Activated CD4-positive, CD25-positive, alpha-beta regulatory T cell treated with anti-CD3 and anti-CD28 coated beads, Interleukin-2, amount 50 U/mL, for 24 hours (primary cell): ENCODE measurements around the gene MYBPHL.
A peak's percentile ranks its signal among the peaks of the same experiment; 100 is the strongest.

Source experiments
- ATAC-seq, 2 donors: fragments of 150-1000 bp; cut with Tn5 transposase; one replicate each; pipeline ENCODE4 v1.10.0; 2021; ENCODE audit warnings: mild to moderate bottlenecking in 1 of 2, moderate library complexity in 1 of 2

Gene MYBPHL

DNA sequence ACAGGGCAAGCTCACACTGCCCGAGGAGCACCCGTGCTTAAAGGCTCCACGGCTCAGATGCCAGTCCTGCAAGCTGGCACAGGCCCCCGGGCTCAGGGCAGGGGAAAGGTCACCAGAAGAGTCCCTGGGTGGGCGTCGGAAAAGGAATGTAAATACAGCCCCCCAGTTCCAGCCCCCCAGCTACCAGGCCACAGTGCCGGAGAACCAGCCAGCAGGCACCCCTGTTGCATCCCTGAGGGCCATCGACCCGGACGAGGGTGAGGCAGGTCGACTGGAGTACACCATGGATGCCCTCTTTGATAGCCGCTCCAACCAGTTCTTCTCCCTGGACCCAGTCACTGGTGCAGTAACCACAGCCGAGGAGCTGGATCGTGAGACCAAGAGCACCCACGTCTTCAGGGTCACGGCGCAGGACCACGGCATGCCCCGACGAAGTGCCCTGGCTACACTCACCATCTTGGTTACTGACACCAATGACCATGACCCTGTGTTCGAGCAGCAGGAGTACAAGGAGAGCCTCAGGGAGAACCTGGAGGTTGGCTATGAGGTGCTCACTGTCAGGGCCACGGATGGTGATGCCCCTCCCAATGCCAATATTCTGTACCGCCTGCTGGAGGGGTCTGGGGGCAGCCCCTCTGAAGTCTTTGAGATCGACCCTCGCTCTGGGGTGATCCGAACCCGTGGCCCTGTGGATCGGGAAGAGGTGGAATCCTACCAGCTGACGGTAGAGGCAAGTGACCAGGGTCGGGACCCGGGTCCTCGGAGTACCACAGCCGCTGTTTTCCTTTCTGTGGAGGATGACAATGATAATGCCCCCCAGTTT is 56.1 kb downstream of the MYBPHL start:
- no peak for ATAC-seq

DNA sequence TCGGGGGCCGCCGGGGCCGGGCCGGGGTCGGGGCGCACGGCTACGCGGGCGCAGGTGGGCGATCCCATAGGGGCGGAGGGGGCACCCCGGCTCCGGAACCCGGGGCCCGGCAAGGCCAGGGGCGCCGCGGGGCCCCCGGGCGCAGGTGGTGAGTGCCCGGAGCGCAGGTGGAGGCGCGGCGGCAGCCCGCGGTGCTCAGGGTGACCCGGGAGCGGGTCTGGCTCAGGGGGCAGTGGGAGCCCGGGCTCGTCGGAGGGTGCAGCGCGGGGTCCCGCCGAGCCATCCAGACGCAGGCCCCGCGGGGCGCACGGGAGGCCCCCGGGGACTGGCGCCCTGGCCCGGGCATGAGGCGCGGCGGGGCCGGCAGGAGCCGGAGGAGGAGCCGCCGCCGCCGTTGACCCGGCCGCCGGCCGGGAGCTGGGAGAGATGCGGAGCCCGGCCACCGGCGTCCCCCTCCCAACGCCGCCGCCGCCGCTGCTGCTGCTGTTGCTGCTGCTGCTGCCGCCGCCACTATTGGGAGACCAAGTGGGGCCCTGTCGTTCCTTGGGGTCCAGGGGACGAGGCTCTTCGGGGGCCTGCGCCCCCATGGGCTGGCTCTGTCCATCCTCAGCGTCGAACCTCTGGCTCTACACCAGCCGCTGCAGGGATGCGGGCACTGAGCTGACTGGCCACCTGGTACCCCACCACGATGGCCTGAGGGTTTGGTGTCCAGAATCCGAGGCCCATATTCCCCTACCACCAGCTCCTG is 57.0 kb downstream of the MYBPHL start:
- ATAC-seq = peak; percentile 33 to 41

DNA sequence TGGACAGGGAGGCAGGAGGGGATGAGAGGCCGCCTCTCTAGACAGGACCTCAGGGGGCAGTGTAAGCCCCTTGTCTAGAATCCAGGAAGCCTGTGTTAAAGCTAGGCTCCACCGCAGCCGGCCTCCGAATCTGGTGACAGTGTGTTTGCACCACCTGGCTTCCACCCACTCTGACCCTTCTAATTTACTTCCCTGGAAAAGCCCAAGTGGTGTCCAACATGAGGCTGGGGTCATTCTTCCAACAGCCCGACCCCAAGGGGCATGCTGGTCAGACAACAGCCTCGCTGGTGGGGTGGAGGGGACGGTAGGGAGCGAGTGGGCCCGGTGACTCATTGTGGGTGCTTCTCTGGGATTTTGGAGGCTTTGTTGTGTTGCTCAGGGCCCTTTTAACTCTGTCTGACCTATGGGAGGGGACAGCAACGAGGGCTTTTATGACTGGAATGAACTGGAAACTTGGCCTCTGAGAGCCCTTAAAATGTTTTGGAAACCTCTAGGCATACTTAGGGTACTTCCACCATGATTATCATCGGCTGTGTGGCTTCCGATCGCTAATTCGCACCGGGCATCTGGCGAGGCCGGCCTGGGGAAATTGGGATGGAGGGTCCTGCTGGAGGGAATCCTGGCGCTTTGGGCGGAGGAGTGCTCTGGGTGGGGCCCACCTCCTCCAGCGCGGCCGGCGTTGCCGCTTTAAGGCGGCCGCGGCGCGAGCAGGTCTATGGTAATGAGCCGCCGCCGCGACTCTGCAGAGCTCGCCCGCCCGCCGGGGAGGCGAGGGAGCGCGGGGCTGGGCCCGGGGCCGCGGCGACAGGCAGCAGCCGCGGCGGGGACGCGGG is 57.8 kb downstream of the MYBPHL start, which contains the start of gene CELSR2:
CELSR2 (plus strand) TSS at position 743 of the 833 bp plus-strand sequence. CDS start 541 bp downstream, outside the sequence.
- peak; percentile 87 to 91 for ATAC-seq

DNA sequence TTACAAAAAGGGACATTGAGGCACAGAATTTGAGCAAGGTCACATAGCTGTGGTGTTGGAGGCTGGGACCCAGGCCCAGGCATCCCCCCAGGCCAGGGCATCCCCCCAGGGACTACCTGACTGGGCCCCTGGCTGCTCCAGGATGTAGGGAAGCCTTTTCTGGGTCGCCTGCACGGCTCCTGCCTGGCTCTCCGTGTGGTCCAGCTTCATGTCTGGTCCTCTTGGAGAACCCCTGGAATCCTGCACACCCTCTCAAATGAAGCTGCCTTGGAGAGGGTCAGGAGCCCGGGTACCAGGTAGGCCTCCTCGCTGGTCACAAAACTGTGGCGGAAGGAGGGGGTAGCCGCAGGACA is 58.4 kb downstream of the MYBPHL start:
- ATAC-seq = no peak

DNA sequence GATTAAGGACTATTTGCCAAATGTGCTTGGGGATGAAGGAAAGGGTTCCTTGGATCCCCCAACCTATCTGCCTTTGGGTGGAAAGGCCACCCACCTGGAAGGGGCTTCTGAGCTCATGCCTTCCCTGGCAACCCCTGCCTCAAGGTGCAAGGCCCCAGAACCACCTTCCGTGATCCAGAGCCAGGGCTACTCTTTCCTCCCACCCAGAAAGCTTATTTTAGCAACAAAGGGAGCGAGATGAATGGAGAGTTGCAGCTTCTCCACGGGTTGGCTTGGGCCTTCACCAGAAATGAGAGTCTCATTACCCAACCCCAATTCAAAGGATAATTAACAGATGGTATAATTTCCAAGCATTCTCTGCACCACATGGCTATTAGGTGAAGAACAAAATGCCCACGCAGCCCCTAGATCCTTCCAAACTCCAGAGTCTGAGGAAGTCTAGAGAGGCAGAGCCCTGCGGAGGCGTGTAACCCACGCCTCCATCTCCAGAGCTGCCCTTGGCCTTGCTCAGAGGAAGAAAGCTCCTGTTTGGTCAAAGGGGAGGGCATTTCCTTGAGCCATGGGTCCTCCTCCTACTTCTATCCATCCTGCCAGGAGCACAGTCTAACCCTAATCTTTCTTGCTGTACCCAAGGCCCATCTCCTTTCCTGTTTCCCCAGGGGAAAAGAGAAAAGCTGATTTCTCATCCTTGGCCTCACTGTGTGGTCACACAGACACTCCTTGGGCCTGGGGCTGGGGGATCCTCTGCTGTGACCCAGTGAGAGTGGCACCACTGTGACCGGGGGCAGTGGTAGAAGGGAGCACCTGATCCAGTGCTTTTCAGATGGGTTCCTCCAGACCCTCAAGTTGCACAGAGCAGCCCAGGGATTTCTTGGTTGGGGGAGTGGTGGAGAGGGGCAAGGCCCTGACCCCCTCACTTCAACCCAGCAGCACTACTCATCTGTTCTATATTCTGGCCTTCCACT is 59.1 kb downstream of the MYBPHL start:
- no peak for ATAC-seq

DNA sequence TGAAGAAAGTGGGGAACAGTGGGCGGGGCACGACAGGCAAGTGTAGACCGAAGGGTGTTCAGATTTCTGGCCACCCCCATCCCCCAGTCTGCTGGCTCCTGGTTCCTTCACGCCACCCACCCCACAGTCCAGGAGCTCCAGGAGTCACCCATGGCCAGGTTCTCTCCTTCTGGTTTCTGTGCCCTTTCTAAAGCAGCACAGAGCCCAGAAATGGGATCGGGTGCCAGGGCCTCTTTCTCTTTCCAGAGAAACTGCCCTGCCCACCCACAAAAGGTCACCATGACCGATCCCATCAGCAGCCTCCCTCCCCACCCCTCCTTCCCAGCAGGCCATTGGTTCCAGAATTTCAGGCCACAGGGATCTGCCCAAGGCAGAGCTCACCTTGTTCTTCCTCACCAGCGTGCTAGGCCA is 60.7 kb downstream of the MYBPHL start:
- no peak for ATAC-seq

DNA sequence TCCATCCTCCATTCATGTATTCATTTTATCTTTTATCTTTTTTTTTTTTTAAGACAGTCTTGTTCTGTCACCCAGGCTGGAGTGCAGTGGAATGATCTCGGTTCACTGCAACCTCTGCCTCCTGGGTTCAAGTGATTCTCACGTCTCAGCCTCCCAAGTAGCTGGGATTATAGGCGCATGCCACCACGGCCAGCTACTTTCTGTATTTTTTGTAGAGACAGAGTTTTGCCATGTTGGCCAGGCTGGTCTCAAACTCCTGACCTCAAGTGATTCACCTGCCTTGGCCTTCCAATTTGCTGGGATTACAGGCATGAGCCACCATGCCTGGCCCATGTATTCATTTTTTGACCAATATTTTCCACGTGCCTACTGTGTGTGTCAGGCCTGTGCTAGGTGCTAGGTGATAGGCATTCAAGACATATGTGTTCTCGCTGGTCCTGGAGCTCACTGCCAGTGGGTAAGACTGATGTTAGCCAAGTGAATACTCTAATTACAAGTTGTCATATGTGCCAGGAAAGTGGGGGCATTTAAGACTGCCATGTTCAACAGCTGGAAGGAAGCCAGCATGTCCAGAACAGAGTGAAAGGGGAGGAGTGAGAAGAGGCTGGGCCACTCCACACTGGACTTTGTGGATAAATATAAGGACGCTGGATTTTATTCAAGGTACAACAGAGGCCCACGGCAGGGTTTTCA is 62.8 kb downstream of the MYBPHL start:
- no peak for ATAC-seq

DNA sequence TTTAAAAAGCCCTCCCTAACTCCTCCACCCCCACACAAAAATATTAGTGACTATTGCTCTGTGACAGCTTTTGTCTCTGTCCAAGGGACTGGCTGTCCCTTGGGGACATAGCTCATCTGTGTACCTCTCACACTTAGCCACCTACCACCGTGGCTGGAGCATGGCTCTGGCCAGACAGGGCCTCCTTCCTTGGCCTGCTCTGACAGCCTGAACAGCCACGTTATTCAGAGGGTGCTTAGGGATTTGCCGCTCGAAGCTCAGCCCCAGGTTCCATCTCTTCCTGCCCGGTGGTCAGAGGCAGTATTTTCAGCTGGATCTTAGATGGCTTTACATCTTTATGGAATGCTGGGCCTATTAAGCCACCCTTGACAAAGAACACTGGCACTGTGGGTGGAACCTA is 63.6 kb downstream of the MYBPHL start:
- no peak for ATAC-seq

DNA sequence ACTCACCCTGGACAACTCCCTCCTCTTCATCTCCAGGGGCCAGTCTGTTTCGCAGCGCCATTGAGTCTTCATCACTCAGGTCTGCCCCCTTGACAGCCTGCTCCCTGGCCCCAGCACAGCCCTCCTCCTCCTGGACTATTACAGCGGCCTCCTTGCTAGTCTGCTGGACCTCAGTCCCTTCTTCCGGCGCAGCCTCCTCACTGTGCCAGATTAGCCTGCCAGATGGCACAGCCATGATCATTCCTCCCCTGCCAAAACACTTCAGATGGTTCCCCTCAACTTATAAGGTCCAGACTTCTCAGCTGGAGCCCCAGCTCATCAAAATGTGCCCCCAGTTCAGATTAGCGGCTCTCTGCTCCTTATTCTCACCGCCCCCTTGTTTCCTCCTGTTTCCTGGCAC is 64.4 kb downstream of the MYBPHL start:
- ATAC-seq = no peak
